Breast epithelium (tissue), 4 donors: ENCODE measurements around the gene ATP1A4. TPM values are rescaled to one million over a fixed set of nuclear protein-coding genes. Genes with fewer than 3 reads are reported as not detected.
A peak's percentile ranks its signal among the peaks of the same experiment; 100 is the strongest.

ENCODE experiments used
- DNase-seq, 2 donors: peaks; one replicate each; pipeline ENCODE4 v3.0.0-alpha.2; 2019; ENCODE audit warnings: low spot score in 2 of 2
- H3K27ac ChIP-seq, 2 donors: fragments of 200-600 bp; sonication (generic) in 1 of 2; one replicate each; pipeline ENCODE4 v1.5.1; 2016 to 2019; ENCODE audit warnings: mild to moderate bottlenecking in 1 of 2
- H3K27me3 ChIP-seq, 2 donors: fragments of 200-600 bp; sonication (generic) in 1 of 2; one replicate each; pipeline versions ENCODE4 v1.5.1 to v1.6.0; 2017 to 2019; ENCODE audit warnings: control low read depth in 1 of 2, mild to moderate bottlenecking in 1 of 2
- H3K36me3 ChIP-seq: fragments of 200-600 bp; one replicate; pipeline ENCODE4 v1.5.1; 2019
- H3K4me1 ChIP-seq, 2 donors: fragments of 200-600 bp; sonication (generic); one replicate each; pipeline ENCODE4 v1.5.1; 2016 to 2019; ENCODE audit warnings: control low read depth in 1 of 2
- H3K4me3 ChIP-seq, 3 donors: fragments of 200-600 bp; sonication (generic); 1 replicate in 2 of 3; 2 replicates in 1 of 3; pipeline ENCODE4 v1.5.1; 2016 to 2019; ENCODE audit warnings: mild to moderate bottlenecking in 3 of 3, moderate library complexity in 2 of 3
- H3K9me3 ChIP-seq, 2 donors: fragments of 200-600 bp; sonication (generic) in 1 of 2; one replicate each; pipeline ENCODE4 v1.5.1; 2016 to 2019; ENCODE audit warnings: control low read depth in 1 of 2
- CTCF ChIP-seq, 3 donors: fragments of 450-650 bp; IDR thresholded peaks; one replicate each; pipeline ENCODE4 v1.5.1; 2016 to 2017; ENCODE audit warnings: antibody characterized with exemption in 3 of 3, mild to moderate bottlenecking in 3 of 3, moderate library complexity in 3 of 3
- POLR2A ChIP-seq: fragments of 450-650 bp; IDR thresholded peaks from one replicate; pipeline ENCODE4 v1.6.1; 2016; ENCODE audit warnings: antibody characterized with exemption, mild to moderate bottlenecking, moderate library complexity
- POLR2AphosphoS5 ChIP-seq, 3 donors: sonication (generic); formaldehyde crosslinking; IDR thresholded peaks; one replicate each; pipeline ENCODE4 v1.6.1; 2017; ENCODE audit warnings: antibody characterized with exemption in 3 of 3
- intact Hi-C: fragments of 100-400 bp; cut with DNase I; formaldehyde crosslinking; loops from one replicate; pipeline ENCODE4 v1.15.1; 2023; ENCODE audit warnings: low total_unique reads
- total RNA-seq, 3 donors: library from RNA; depleted of rRNA; stranded (reverse); fragments of >200 nt; gene quantifications; one replicate each; pipeline ENCODE4 v1.1.0, GENCODE V29; 2016

ATP1A4 gene
- total RNA-seq, 3 donors from 2014 or later, result 4.5 TPM; not detected in 2

DNA sequence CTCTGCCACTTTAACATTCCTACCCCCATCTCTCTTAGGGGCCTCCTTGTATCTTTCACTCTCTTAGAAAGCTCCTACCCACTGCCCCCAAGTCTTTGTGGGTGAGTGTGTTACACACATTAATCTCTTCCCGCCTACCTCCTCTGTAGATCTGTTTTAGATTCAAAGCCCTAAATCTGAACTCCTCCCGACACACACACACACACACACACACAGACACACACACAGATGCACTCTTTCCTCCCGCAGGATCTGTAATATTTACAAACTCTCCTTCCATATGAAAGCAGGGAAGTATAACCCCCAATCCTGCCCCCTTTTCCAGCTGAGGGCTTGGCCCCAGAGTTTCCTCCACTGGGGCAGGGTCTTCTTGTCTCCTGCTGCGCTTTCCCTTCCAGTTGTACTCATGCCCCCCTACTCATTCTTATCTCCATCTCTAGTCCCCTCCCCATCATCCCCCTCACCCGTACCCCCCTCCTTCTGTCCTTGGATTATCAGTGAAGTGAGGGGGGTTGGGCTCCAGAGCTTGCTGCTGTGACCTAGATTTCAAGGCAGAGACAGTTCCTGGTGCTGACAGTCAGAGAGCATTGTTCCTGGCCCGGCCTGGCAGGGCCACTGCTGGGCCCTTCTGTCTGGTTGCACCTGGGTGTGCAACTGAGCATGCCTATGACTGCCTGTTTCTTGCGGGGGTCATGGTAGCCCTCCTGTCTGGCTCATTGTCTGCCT is 58.1 kb downstream of the ATP1A4 start:
- Histone ChIP-seq H3K27me3 (no peaks in the 10 kb centered on the region), H3K36me3 (no peaks in the 10 kb centered on the region), H3K4me1 (peaks cover 12 to 26% of the 10 kb centered on the region in 2 donors), H3K27ac (peak overlapping the region; percentile 95 to 96), H3K4me3 (no peak overlapping the region), H3K9me3 (no peaks in the 10 kb centered on the region)
- no peak for DNase-seq
- TF ChIP-seq POLR2A (no peak), POLR2AphosphoS5 (IDR thresholded peaks at IDR 0.05) (no peak), CTCF (IDR thresholded peaks at IDR 0.05) (no peak)
- intact Hi-C loops, result no loop called here

DNA sequence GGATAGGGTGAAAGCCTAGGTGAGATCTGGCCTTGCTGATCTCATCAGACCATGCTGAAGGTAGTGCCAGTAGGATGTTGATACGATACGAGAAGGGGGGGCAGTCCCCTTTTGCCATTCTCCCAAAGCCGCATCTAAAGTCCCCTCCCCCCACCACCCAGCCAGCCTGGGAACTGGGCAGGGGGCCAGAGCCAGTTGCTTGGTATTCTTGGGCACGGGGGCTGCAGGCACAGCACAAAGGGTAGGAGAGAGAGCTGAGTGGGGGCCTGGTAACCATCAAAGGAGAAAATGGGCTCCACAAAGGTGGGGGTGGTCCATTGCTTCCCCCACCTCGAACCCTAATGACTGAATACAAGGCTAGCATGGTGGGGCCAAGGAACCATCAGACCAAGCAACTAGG is 59.2 kb downstream of the ATP1A4 start:
- Histone ChIP-seq H3K27me3 (no peaks in the 10 kb centered on the region), H3K4me3 (no peak overlapping the region), H3K9me3 (no peaks in the 10 kb centered on the region), H3K4me1 (peaks cover 8 to 21% of the 10 kb centered on the region in 2 donors), H3K27ac (peak overlapping the region; percentile 19 to 33), H3K36me3 (no peaks in the 10 kb centered on the region)
- no peak for TF ChIP-seq CTCF (IDR thresholded peaks at IDR 0.05)
- TF ChIP-seq POLR2A, result no peak
- no peak for TF ChIP-seq POLR2AphosphoS5 (IDR thresholded peaks at IDR 0.05)
- DNase-seq, result no peak
- intact Hi-C loops, result no loop called here

DNA sequence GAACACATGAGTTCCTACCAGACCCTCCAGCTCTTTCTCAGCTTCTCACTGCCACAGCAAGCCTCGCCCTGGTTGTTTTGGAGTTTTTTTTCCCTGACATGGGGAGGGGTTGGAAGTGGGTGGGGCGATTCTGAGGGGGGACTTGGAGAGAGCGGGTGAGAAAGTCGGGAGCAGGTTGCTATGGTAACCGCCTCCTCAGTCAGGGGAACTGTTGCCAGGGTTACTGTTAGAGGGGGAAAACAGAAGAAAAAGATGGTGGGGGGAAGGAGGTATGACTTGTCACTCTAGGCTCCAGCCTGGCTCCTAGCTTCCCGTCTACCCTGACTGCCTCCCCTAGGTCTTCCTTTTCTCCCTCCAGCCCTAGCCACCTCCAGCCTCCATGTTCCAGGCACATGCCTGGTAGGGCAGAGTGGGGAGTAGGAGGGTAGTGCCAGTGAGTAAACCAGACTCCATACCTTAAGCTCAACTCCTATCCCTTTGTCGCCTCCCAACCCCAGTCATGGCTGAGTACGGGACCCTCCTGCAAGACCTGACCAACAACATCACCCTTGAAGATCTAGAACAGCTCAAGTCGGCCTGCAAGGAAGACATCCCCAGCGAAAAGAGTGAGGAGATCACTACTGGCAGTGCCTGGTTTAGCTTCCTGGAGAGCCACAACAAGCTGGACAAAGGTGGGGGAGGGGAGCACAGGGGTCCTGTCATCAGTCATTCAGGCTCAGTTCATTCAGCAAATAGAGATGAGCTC is 59.8 kb downstream of the ATP1A4 start:
- Histone ChIP-seq H3K36me3 (no peaks in the 10 kb centered on the region), H3K27me3 (no peaks in the 10 kb centered on the region), H3K4me3 (no peak overlapping the region), H3K9me3 (no peaks in the 10 kb centered on the region), H3K27ac (peak overlapping the region; percentile 19 to 33), H3K4me1 (peaks cover 8 to 19% of the 10 kb centered on the region in 2 donors)
- TF ChIP-seq POLR2A (no peak), CTCF (IDR thresholded peaks at IDR 0.05) (no peak), POLR2AphosphoS5 (IDR thresholded peaks at IDR 0.05) (no peak)
- no peak for DNase-seq
- intact Hi-C loops, result no loop called here

GRCh38 chr1:160214481-160215140 is 63.2 kb downstream of the ATP1A4 start:
- H3K27ac ChIP-seq, result peak overlapping the region in 1 of 2 donors; percentile 8
- H3K4me1 ChIP-seq, result peaks cover 5 to 9% of the 10 kb centered on the region in 2 donors
- intact Hi-C loops, result no loop called here
- no peak overlapping the region for H3K4me3 ChIP-seq
- H3K27me3 ChIP-seq, result no peaks in the 10 kb centered on the region
- TF ChIP-seq CTCF (IDR thresholded peaks at IDR 0.05), result no peak
- no peak for TF ChIP-seq POLR2A
- TF ChIP-seq POLR2AphosphoS5 (IDR thresholded peaks at IDR 0.05), result no peak
- no peaks in the 10 kb centered on the region for H3K9me3 ChIP-seq
- no peak for DNase-seq
- H3K36me3 ChIP-seq, result no peaks in the 10 kb centered on the region
